AG04450 (cell line): ENCODE results near the gene JADE2. TPM values are rescaled to one million over a fixed set of nuclear protein-coding genes. Genes with fewer than 3 reads are reported as not detected.

Source experiments
- CTCF ChIA-PET: fragments of 300-600, 350-600 bp; formaldehyde crosslinking; extraction: SDS; loops from one replicate; lab custom pipeline; 2022; ENCODE audit warnings: antibody characterized with exemption, inconsistent platforms; lab: Charles Lee
- POLR2A ChIA-PET: fragments of 350-600 bp; formaldehyde crosslinking; extraction: SDS; loops from one replicate; lab custom pipeline; 2021; ENCODE audit warnings: antibody characterized with exemption, inconsistent platforms; lab: Yijun Ruan, JAX
- DNase-seq: peaks from one replicate; pipeline ENCODE4 v3.0.0-alpha.2; 2011; ENCODE audit warnings: low read depth, low spot score
- H3K27ac ChIP-seq: one replicate; pipeline ENCODE4 v1.5.1; 2012; ENCODE audit warnings: low read depth, low read length, control low read depth
- H3K27me3 ChIP-seq: one replicate; pipeline ENCODE4 v1.6.0; 2012; ENCODE audit warnings: low read length; ENCODE audit not compliant: control insufficient read depth, insufficient read depth
- H3K4me3 ChIP-seq: 2 replicates; pipeline ENCODE4 v1.5.1; 2011; ENCODE audit warnings: mild to moderate bottlenecking, low read depth, low read length, control low read depth
- H3K9me3 ChIP-seq: 2 replicates; pipeline ENCODE4 v1.5.1; 2012; ENCODE audit warnings: low read length; ENCODE audit not compliant: control insufficient read depth, insufficient read depth
- CTCF ChIP-seq: IDR thresholded peaks from 2 replicates; pipeline ENCODE4 v1.5.1; 2011; ENCODE audit warnings: low read depth, low read length, control low read depth, inconsistent platforms
- polyA plus RNA-seq: library from polyadenylated mRNA; depleted of rRNA; stranded (reverse); fragments of >200 nt; gene quantifications from 2 replicates; pipeline ENCODE4 v1.2.3, GENCODE V29; 2011

Gene JADE2
- polyA plus RNA-seq, 1 experiment = 13.2 TPM

GRCh38 chr5:134508521-134509195, 16.8 kb upstream of the JADE2 start:
- ChIA-PET CTCF (no interaction called here), POLR2A (no interaction called here)
- H3K27ac ChIP-seq = no peak overlapping the region
- no peaks in the 10 kb centered on the region for H3K27me3 ChIP-seq
- TF ChIP-seq CTCF = no peak
- no peak for DNase-seq
- H3K4me3 ChIP-seq = no peak overlapping the region
- no peaks in the 10 kb centered on the region for H3K9me3 ChIP-seq

GRCh38 chr5:134509308-134510040, 16.0 kb upstream of the JADE2 start:
- H3K27me3 ChIP-seq = no peaks in the 10 kb centered on the region
- no peaks in the 10 kb centered on the region for H3K9me3 ChIP-seq
- CTCF ChIA-PET = no interaction called here
- DNase-seq = no peak
- no peak overlapping the region for H3K27ac ChIP-seq
- no peak for TF ChIP-seq CTCF
- POLR2A ChIA-PET = no interaction called here
- no peak overlapping the region for H3K4me3 ChIP-seq

GRCh38 chr5:134510970-134511795, 14.3 kb upstream of the JADE2 start:
- TF ChIP-seq CTCF = no peak
- H3K4me3 ChIP-seq = no peak overlapping the region
- no peaks in the 10 kb centered on the region for H3K27me3 ChIP-seq
- H3K9me3 ChIP-seq = no peaks in the 10 kb centered on the region
- ChIA-PET POLR2A (interaction anchor here (0.5 to 2.2 kb wide), 5 partner anchors 8 to 60 kb away, joined by 3 to 11 read pairs (median 8); no protein-coding TSS in a partner anchor), CTCF (interaction anchor here (0.8 to 1.5 kb wide), 2 partner anchors 16 to 17 kb away, joined by 3 to 4 read pairs; no protein-coding TSS in a partner anchor)
- H3K27ac ChIP-seq = peak overlapping the region; percentile 75
- DNase-seq = no peak

GRCh38 chr5:134511796-134512660, 13.4 kb upstream of the JADE2 start:
- Histone ChIP-seq H3K9me3 (no peaks in the 10 kb centered on the region), H3K27me3 (no peaks in the 10 kb centered on the region), H3K4me3 (no peak overlapping the region), H3K27ac (peak overlapping the region; percentile 75)
- ChIA-PET CTCF (interaction anchor here (0.8 to 1.5 kb wide), 2 partner anchors 15 to 16 kb away, joined by 3 to 4 read pairs; no protein-coding TSS in a partner anchor), POLR2A (interaction anchor here (0.5 to 2.2 kb wide), 5 partner anchors 9 to 61 kb away, joined by 3 to 11 read pairs (median 8); no protein-coding TSS in a partner anchor)
- peak; percentile 15; the same call in 1 of the 2 replicates for TF ChIP-seq CTCF
- no peak for DNase-seq
